ENCODE results near the gene NKAIN1.
"Not testable (repeated sequence)": the region's sequence is repeated elsewhere in the genome, so short reads cannot be mapped to it uniquely, and the experiment has no call there.

The NKAIN1 gene

DNA sequence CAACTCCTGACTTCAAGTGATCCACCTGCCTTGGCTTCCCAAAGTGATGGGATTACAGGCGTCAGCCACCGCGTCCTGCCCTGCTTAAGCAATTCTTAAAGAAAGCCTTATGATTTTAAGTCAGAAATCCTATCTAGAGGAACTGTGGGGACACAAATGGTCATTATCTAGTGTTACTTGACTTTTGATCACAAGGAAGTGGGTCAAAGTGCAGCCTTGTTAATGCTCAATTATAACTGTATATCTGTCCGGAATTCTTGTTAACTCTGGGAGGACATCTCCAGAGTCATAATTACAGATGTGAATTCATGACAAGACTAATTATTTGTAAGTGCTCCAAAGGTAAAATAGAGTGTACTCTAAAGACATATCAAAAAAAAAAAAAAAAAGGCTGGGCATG is 97.3 kb downstream of the NKAIN1 start:
- Histone ChIP-seq H3K4me2 (ENCODE audit: insufficient read depth, low read length) (no peak overlapping the region), H3K4me3 (ENCODE audit: low read depth in 1 of 2, low read length in 2 of 2) (no peak overlapping the region), H3K36me3 (ENCODE audit: insufficient read depth, low read length) (no peaks in the 10 kb centered on the region), H3K27ac (ENCODE audit: low read length) (no peak overlapping the region), H3K27me3 (ENCODE audit: insufficient read depth, low read length, poor library complexity) (no peaks in the 10 kb centered on the region), H3K9ac (ENCODE audit: low read depth, low read length) (no peak overlapping the region), H3K9me3 (ENCODE audit: insufficient read depth, low read length, severe bottlenecking) (no peaks in the 10 kb centered on the region), H3K79me2 (ENCODE audit: insufficient read depth, low read length) (no peaks in the 10 kb centered on the region), H3K4me1 (ENCODE audit: insufficient read depth, low read length) (no peaks in the 10 kb centered on the region), H4K20me1 (ENCODE audit: insufficient read depth, low read length) (no peaks in the 10 kb centered on the region), H2AFZ (ENCODE audit: low read depth, low read length) (no peak overlapping the region)
- DNase-seq (no peak), ATAC-seq (ENCODE audit: insufficient read depth, low read depth) (no peak)
- TF ChIP-seq, protein P1, sequence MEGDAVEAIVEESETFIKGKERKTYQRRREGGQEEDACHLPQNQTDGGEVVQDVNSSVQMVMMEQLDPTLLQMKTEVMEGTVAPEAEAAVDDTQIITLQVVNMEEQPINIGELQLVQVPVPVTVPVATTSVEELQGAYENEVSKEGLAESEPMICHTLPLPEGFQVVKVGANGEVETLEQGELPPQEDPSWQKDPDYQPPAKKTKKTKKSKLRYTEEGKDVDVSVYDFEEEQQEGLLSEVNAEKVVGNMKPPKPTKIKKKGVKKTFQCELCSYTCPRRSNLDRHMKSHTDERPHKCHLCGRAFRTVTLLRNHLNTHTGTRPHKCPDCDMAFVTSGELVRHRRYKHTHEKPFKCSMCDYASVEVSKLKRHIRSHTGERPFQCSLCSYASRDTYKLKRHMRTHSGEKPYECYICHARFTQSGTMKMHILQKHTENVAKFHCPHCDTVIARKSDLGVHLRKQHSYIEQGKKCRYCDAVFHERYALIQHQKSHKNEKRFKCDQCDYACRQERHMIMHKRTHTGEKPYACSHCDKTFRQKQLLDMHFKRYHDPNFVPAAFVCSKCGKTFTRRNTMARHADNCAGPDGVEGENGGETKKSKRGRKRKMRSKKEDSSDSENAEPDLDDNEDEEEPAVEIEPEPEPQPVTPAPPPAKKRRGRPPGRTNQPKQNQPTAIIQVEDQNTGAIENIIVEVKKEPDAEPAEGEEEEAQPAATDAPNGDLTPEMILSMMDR (IDR thresholded peaks at IDR 0.05; ENCODE audit: borderline replicate concordance, extremely low read depth, low read length, poor library complexity, severe bottlenecking) = no peak
- TF ChIP-seq EZH2 (IDR thresholded peaks at IDR 0.05; ENCODE audit: borderline replicate concordance, low read depth, low read length, severe bottlenecking) = no peak

GRCh38 chr1:31140299-31140698 is 99.4 kb downstream of the NKAIN1 start:
- no peak overlapping the region for H3K4me2 ChIP-seq (ENCODE audit: insufficient read depth, low read length)
- H4K20me1 ChIP-seq (ENCODE audit: insufficient read depth, low read length) = no peaks in the 10 kb centered on the region
- no peak for DNase-seq

DNA sequence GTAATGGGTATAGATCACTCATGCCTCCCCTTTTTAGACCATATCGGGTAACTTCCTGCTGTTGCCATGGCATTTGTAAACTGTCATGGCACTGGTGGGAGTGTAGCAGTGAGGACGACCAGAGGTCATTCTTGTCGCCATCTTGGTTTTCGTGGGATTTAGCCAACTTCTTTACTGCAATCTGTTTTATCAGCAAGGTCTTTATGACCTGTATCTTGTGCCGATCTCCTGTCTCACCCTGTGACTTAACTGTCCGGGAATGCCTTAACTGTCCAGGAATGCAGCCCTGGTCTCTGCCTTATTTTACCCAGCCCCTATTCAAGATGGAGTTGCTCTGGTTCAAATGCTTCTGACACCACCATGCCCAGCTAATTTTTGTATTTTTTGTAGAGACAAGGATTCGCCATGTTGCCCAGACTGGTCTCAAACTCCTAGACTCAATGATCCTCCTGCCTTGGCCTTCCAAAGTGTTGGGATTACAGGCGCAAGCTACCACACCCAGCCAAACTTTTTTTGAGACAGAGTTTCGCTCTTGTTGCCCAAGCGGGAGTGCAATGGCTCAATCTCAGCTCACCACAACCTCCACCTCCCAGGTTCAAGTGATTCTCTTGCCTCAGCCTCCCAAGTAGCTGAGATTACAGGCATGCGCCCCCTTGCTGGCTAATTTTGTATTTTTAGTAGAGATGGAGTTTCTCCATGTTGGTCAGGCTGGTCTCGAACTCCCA is 100.7 kb downstream of the NKAIN1 start:
- not testable (repeated sequence) for H2AFZ ChIP-seq (ENCODE audit: low read depth, low read length)

More at GRCh38 chr1:31140299-31140698, 99.4 kb downstream of the NKAIN1 start:
- Histone ChIP-seq H3K9ac (ENCODE audit: low read depth, low read length) (no peak overlapping the region), H3K36me3 (ENCODE audit: insufficient read depth, low read length) (no peaks in the 10 kb centered on the region), H3K9me3 (ENCODE audit: insufficient read depth, low read length, severe bottlenecking) (no peaks in the 10 kb centered on the region), H3K4me3 (ENCODE audit: low read depth in 1 of 2, low read length in 2 of 2) (no peak overlapping the region), H3K27ac (ENCODE audit: low read length) (no peak overlapping the region), H2AFZ (ENCODE audit: low read depth, low read length) (no peak overlapping the region), H3K27me3 (ENCODE audit: insufficient read depth, low read length, poor library complexity) (no peaks in the 10 kb centered on the region), H3K79me2 (ENCODE audit: insufficient read depth, low read length) (no peaks in the 10 kb centered on the region), H3K4me1 (ENCODE audit: insufficient read depth, low read length) (no peaks in the 10 kb centered on the region)
- no peak for TF ChIP-seq EZH2 (IDR thresholded peaks at IDR 0.05; ENCODE audit: borderline replicate concordance, low read depth, low read length, severe bottlenecking)
- TF ChIP-seq, protein P1 (IDR thresholded peaks at IDR 0.05; ENCODE audit: borderline replicate concordance, extremely low read depth, low read length, poor library complexity, severe bottlenecking) = no peak
- no peak for ATAC-seq (ENCODE audit: insufficient read depth, low read depth)

GRCh38 chr1:31137873-31138272 is 101.8 kb downstream of the NKAIN1 start:
- ATAC-seq (ENCODE audit: insufficient read depth, low read depth); H3K27ac ChIP-seq (ENCODE audit: low read length); H3K9ac ChIP-seq (ENCODE audit: low read depth, low read length); H3K4me1 ChIP-seq (ENCODE audit: insufficient read depth, low read length); H3K27me3 ChIP-seq (ENCODE audit: insufficient read depth, low read length, poor library complexity); H2AFZ ChIP-seq (ENCODE audit: low read depth, low read length); H3K9me3 ChIP-seq (ENCODE audit: insufficient read depth, low read length, severe bottlenecking); H4K20me1 ChIP-seq (ENCODE audit: insufficient read depth, low read length); H3K4me2 ChIP-seq (ENCODE audit: insufficient read depth, low read length); H3K79me2 ChIP-seq (ENCODE audit: insufficient read depth, low read length); H3K36me3 ChIP-seq (ENCODE audit: insufficient read depth, low read length); H3K4me3 ChIP-seq (ENCODE audit: low read depth in 1 of 2, low read length in 2 of 2); DNase-seq: not testable (repeated sequence)

More for the DNA sequence above, 100.7 kb downstream of the NKAIN1 start:
- H3K36me3 ChIP-seq (ENCODE audit: insufficient read depth, low read length); H3K9me3 ChIP-seq (ENCODE audit: insufficient read depth, low read length, severe bottlenecking); H3K79me2 ChIP-seq (ENCODE audit: insufficient read depth, low read length); H4K20me1 ChIP-seq (ENCODE audit: insufficient read depth, low read length); DNase-seq; H3K4me2 ChIP-seq (ENCODE audit: insufficient read depth, low read length); H3K4me3 ChIP-seq (ENCODE audit: low read depth in 1 of 2, low read length in 2 of 2); ATAC-seq (ENCODE audit: insufficient read depth, low read depth); H3K27ac ChIP-seq (ENCODE audit: low read length); H3K9ac ChIP-seq (ENCODE audit: low read depth, low read length); H3K4me1 ChIP-seq (ENCODE audit: insufficient read depth, low read length); H3K27me3 ChIP-seq (ENCODE audit: insufficient read depth, low read length, poor library complexity): not testable (repeated sequence)
